H9 (cell line): ENCODE data around the gene MYMK. TPM values are rescaled to one million over a fixed set of nuclear protein-coding genes. Genes with fewer than 3 reads are reported as not detected.

Source experiments
- DNase-seq: peaks from one replicate; pipeline ENCODE4 v3.0.0-alpha.2; 2017
- H2AFZ ChIP-seq: one replicate; pipeline ENCODE4 v1.6.1; 2013; ENCODE audit warnings: mild to moderate bottlenecking, low read length, control low read depth, moderate library complexity
- H2AK5ac ChIP-seq: 2 replicates; pipeline ENCODE4 v1.6.1; 2013; ENCODE audit warnings: low read length, control low read depth, mixed read lengths; ENCODE audit not compliant: insufficient read length
- H2BK120ac ChIP-seq: one replicate; pipeline ENCODE4 v1.6.1; 2013; ENCODE audit warnings: low read depth, mild to moderate bottlenecking, low read length, control low read depth, inconsistent platforms; ENCODE audit not compliant: poor library complexity, severe bottlenecking
- H2BK12ac ChIP-seq: 2 replicates; pipeline ENCODE4 v1.6.1; 2013; ENCODE audit warnings: low read length, control low read depth, mixed read lengths, low read depth; ENCODE audit not compliant: insufficient read length
- H2BK15ac ChIP-seq: 2 replicates; pipeline ENCODE4 v1.6.1; 2013; ENCODE audit warnings: low read depth, low read length, control low read depth
- H2BK20ac ChIP-seq: one replicate; pipeline ENCODE4 v1.6.1; 2013; ENCODE audit warnings: low read depth, mild to moderate bottlenecking, low read length, control low read depth, inconsistent platforms; ENCODE audit not compliant: poor library complexity, severe bottlenecking
- H2BK5ac ChIP-seq: 2 replicates; pipeline ENCODE4 v1.6.1; 2013; ENCODE audit warnings: low read length, control low read depth, mixed read lengths; ENCODE audit not compliant: insufficient read length
- H3K14ac ChIP-seq: 2 replicates; pipeline ENCODE4 v1.6.1; 2013; ENCODE audit warnings: low read length, control low read depth; ENCODE audit not compliant: insufficient read depth
- H3K18ac ChIP-seq: 2 replicates; pipeline ENCODE4 v1.6.1; 2013; ENCODE audit warnings: low read depth, mild to moderate bottlenecking, mixed read lengths, low read length, control low read depth; ENCODE audit not compliant: insufficient read length
- H3K23ac ChIP-seq: 2 replicates; pipeline ENCODE4 v1.6.1; 2013; ENCODE audit warnings: low read length, control low read depth, mixed read lengths, low read depth; ENCODE audit not compliant: insufficient read length
- H3K23me2 ChIP-seq: 2 replicates; pipeline ENCODE4 v1.6.1; 2013; ENCODE audit warnings: low read depth, mild to moderate bottlenecking, mixed read lengths, low read length, control low read depth; ENCODE audit not compliant: insufficient read length, poor library complexity, severe bottlenecking
- H3K27ac ChIP-seq: 2 replicates; pipeline ENCODE4 v1.5.1; 2013; ENCODE audit warnings: low read length, control low read depth, mixed read lengths, low read depth; ENCODE audit not compliant: insufficient read length
- H3K27me3 ChIP-seq: 2 replicates; pipeline ENCODE4 v1.6.1; 2013; ENCODE audit warnings: low read length, control low read depth, inconsistent platforms; ENCODE audit not compliant: insufficient read depth
- H3K4ac ChIP-seq: 2 replicates; pipeline ENCODE4 v1.6.1; 2013; ENCODE audit warnings: low read depth, mild to moderate bottlenecking, control low read depth, inconsistent platforms, low read length, moderate library complexity
- H3K4me1 ChIP-seq: 2 replicates; pipeline ENCODE4 v1.6.1; 2013; ENCODE audit warnings: low read length, control low read depth, inconsistent platforms; ENCODE audit not compliant: insufficient read depth
- H3K4me2 ChIP-seq: 2 replicates; pipeline ENCODE4 v1.6.1; 2013; ENCODE audit warnings: low read length, control low read depth, mixed read lengths; ENCODE audit not compliant: insufficient read length, insufficient read depth
- H3K56ac ChIP-seq: 2 replicates; pipeline ENCODE4 v1.6.1; 2013; ENCODE audit warnings: low read depth, mild to moderate bottlenecking, mixed read lengths, low read length, control low read depth; ENCODE audit not compliant: insufficient read length
- H3K79me1 ChIP-seq: 2 replicates; pipeline ENCODE4 v1.6.1; 2013; ENCODE audit warnings: low read depth, mild to moderate bottlenecking, moderate library complexity, low read length, control low read depth, inconsistent platforms; ENCODE audit not compliant: insufficient read depth, poor library complexity, severe bottlenecking
- H3K79me2 ChIP-seq: 2 replicates; pipeline ENCODE4 v1.6.1; 2013; ENCODE audit warnings: low read length, control low read depth, inconsistent platforms; ENCODE audit not compliant: insufficient read depth
- H3K9ac ChIP-seq: 2 replicates; pipeline ENCODE4 v1.6.1; 2013; ENCODE audit warnings: low read length, control low read depth, mixed read lengths; ENCODE audit not compliant: insufficient read length; ENCODE audit errors: extremely low read depth
- H3K9me3 ChIP-seq: one replicate; pipeline ENCODE4 v1.6.1; 2013; ENCODE audit warnings: low read depth, low read length, inconsistent platforms; ENCODE audit not compliant: control insufficient read depth
- H3T11ph ChIP-seq: one replicate; pipeline ENCODE4 v1.6.1; 2013; ENCODE audit warnings: mild to moderate bottlenecking, low read length, control low read depth, inconsistent platforms
- H4K20me1 ChIP-seq: one replicate; pipeline ENCODE4 v1.6.1; 2013; ENCODE audit not compliant: control insufficient read depth, insufficient read length, insufficient read depth
- H4K5ac ChIP-seq: 2 replicates; pipeline ENCODE4 v1.6.1; 2013; ENCODE audit warnings: low read depth, mild to moderate bottlenecking, mixed read lengths, low read length, control low read depth; ENCODE audit not compliant: insufficient read length
- H4K8ac ChIP-seq: replicated peaks from 2 replicates; pipeline ENCODE4 v1.6.1; 2013; ENCODE audit warnings: low read length, control low read depth, mixed read lengths, low read depth; ENCODE audit not compliant: insufficient read length
- H4K91ac ChIP-seq: 2 replicates; pipeline ENCODE4 v1.6.1; 2013; ENCODE audit warnings: low read depth, mild to moderate bottlenecking, moderate library complexity, mixed read lengths, low read length, control low read depth; ENCODE audit not compliant: insufficient read length
- H3K27ac Mint-ChIP-seq, 3 experiments: 2 replicates in 2 of 3; 3 replicates in 1 of 3; pipeline ENCODE4 v1.8.0; 2020 to 2021; ENCODE audit warnings: mixed read lengths in 3 of 3, mild to moderate bottlenecking in 1 of 3, moderate library complexity in 1 of 3
- H3K27me3 Mint-ChIP-seq: 2 replicates; pipeline ENCODE4 v1.8.0; 2021; ENCODE audit warnings: low read depth, mild to moderate bottlenecking, moderate library complexity, mixed read lengths
- H3K36me3 Mint-ChIP-seq, 3 experiments: 2 replicates in 2 of 3; 3 replicates in 1 of 3; pipeline ENCODE4 v1.8.0; 2020 to 2021; ENCODE audit warnings: low read depth in 3 of 3, mixed read lengths in 3 of 3; ENCODE audit not compliant: insufficient read depth in 1 of 3
- H3K4me1 Mint-ChIP-seq, 2 experiments: 2 replicates each; pipeline ENCODE4 v1.8.0; 2020; ENCODE audit warnings: mixed read lengths in 2 of 2
- H3K4me3 Mint-ChIP-seq, 2 experiments: 2 replicates in 1 of 2; 3 replicates in 1 of 2; pipeline ENCODE4 v1.8.0; 2020 to 2021; ENCODE audit warnings: mild to moderate bottlenecking in 2 of 2, mixed read lengths in 2 of 2, moderate library complexity in 1 of 2
- H3K9me3 Mint-ChIP-seq, 2 experiments: 2 replicates in 1 of 2; 3 replicates in 1 of 2; pipeline ENCODE4 v1.8.0; 2020; ENCODE audit warnings: mild to moderate bottlenecking in 2 of 2, mixed read lengths in 2 of 2, moderate library complexity in 1 of 2
- CTCF ChIP-seq: fragments of 200-600 bp; sonication (generic); conservative IDR thresholded peaks from 3 replicates; pipeline ENCODE4 v1.8.0; 2021; ENCODE audit warnings: antibody characterized with exemption, mild to moderate bottlenecking
- WGBS: extraction: QIAGEN DNeasy Blood & Tissue Kit; methylation state at CpG from one replicate; pipeline ENCODE4 v1.1.7; 2013; ENCODE audit warnings: missing lambda C conversion rate, low lambda C conversion rate, mixed read lengths; ENCODE audit not compliant: insufficient read length; ENCODE audit errors: extremely low coverage; 5-methylcytosine and 5-hydroxymethylcytosine counted together
- total RNA-seq: library from RNA; stranded (reverse); gene quantifications from 2 replicates; pipeline ENCODE4 v1.2.1, GENCODE V29; 2021

The MYMK gene
- total RNA-seq, 1 experiment from 2014 or later = not detected

DNA sequence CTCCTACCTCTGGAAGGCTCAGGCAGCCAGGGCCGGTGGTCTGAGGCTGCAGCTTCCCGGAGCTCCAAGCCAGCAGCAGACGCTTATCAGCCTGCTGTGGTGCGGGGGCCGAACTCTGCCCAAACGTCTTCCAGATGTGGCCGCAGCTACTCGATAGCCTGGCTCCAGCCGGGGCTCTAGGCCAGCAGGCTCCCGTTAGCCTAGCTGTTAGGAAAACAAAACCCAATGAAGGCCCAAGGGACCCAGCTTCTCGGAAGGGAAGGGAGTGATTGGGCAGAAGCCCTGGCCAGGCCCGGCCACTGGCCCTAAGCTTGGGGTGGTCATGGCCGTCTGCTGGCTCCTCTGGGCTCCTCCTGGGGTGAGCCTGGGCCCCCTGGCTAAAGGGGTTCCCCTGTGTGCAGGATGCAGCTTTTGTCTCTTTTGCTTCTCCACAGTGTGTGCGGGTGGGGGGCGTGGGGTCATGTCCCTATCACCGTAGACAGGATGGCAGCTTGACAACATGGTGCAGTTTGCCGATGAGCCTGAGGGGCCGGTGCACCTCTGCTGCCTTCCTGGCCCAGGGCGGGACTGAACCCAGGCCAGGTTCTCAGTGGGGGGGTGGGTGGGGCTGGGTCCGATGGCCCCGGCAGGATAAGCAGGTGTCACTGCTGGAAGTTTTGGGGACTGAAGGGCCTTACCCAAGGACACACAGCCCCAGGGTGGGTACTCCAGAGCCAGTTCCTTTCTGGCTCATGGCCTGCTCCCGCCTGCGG is 18.7 kb downstream of the MYMK start:
- Histone ChIP-seq H3K79me2 (no peaks in the 10 kb centered on the region), H4K5ac (no peak overlapping the region), H3K27ac (no peak overlapping the region), H3K4ac (no peak overlapping the region), H3K14ac (no peak overlapping the region), H2BK5ac (no peak overlapping the region), H4K20me1 (peaks cover 3% of the 10 kb centered on the region), H3K23me2 (no peaks in the 10 kb centered on the region), H2BK15ac (no peak overlapping the region), H3K9me3 (no peaks in the 10 kb centered on the region), H3K27me3 (no peaks in the 10 kb centered on the region), H2AK5ac (no peak overlapping the region), H3K9ac (no peak overlapping the region), H3K4me1 (peaks cover 2% of the 10 kb centered on the region; the same call in 1 of the 2 replicates), H2BK20ac (no peak overlapping the region), H3K79me1 (no peaks in the 10 kb centered on the region), H3K56ac (no peak overlapping the region), H3K18ac (no peak overlapping the region), H4K8ac (no peak overlapping the region), H2BK12ac (no peak overlapping the region), H3K4me2 (no peak overlapping the region), H4K91ac (no peak overlapping the region), H2BK120ac (no peak overlapping the region), H2AFZ (no peak overlapping the region), H3T11ph (no peak overlapping the region), H3K23ac (no peak overlapping the region)
- DNase-seq = no peak
- no peak for TF ChIP-seq CTCF
- Mint-ChIP-seq H3K4me1 (peaks cover 8 to 11% of the 10 kb centered on the region in 2 experiments), H3K27me3 (peaks cover 29% of the 10 kb centered on the region), H3K27ac (no peak overlapping the region), H3K9me3 (peaks cover 14 to 17% of the 10 kb centered on the region in 2 experiments), H3K4me3 (no peak overlapping the region), H3K36me3 (peaks cover 0 to 14% (median 4%) of the 10 kb centered on the region in 3 experiments; a peak in 5 of 7 replicates)
- no CpG with 5 or more reads among the region's 23 CpGs for WGBS
